NB4 (cell line): ENCODE data around the gene ARHGEF38.

Experiments used
- POLR2A ChIP-seq: IDR thresholded peaks from 2 replicates; pipeline ENCODE4 v1.6.1; 2011; ENCODE audit warnings: mild to moderate bottlenecking; ENCODE audit not compliant: insufficient read length; ENCODE audit errors: extremely low read depth
- TF ChIP-seq, protein P1 (sequence below): IDR thresholded peaks from one replicate; pipeline ENCODE4 v1.5.1; 2012; ENCODE audit warnings: low read depth, low read length

DNA sequence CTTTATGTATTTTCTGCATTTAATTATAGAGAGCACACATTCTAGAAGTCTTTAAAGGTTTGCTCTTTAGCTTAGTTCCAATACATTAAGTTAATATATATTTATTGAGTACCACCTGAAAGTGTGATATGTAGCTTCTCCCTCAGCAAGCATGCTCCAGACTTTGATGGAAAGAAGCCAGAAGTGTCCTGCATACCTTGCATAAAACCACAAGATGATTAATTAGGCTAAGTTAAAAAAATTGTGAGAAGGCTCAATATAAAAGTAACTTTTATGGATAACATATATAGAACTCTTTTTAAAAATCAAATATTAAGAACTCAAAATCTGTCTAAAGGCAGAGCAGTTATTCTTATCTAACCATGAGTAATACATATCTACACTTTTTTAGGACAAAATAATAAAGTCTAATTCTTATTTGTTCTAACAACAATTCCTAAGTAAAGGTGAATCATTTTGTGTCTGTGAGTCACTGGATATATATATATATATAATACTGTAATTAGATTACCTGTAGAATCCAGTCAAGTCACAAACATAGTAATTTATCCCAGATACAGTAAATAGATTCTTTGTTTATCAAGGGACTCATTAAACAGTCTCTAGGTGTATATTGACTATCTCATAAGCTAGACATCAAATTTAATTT lies 104.8 kb downstream of the ARHGEF38 start:
- no peak for TF ChIP-seq POLR2A
- TF ChIP-seq, protein P1, sequence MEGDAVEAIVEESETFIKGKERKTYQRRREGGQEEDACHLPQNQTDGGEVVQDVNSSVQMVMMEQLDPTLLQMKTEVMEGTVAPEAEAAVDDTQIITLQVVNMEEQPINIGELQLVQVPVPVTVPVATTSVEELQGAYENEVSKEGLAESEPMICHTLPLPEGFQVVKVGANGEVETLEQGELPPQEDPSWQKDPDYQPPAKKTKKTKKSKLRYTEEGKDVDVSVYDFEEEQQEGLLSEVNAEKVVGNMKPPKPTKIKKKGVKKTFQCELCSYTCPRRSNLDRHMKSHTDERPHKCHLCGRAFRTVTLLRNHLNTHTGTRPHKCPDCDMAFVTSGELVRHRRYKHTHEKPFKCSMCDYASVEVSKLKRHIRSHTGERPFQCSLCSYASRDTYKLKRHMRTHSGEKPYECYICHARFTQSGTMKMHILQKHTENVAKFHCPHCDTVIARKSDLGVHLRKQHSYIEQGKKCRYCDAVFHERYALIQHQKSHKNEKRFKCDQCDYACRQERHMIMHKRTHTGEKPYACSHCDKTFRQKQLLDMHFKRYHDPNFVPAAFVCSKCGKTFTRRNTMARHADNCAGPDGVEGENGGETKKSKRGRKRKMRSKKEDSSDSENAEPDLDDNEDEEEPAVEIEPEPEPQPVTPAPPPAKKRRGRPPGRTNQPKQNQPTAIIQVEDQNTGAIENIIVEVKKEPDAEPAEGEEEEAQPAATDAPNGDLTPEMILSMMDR = no peak
